PC-9 (cell line): ENCODE measurements around the gene HGS.

Experiments used
- CTCF ChIP-seq: fragments of 200-600 bp; sonication (generic); conservative IDR thresholded peaks from 2 replicates; pipeline ENCODE4 v1.6.1; 2017; ENCODE audit warnings: mixed run types, antibody characterized with exemption, mild to moderate bottlenecking, moderate library complexity
- EZH2 ChIP-seq: fragments of 200-600 bp; sonication (generic); IDR thresholded peaks from 2 replicates; pipeline ENCODE4 v1.8.0; 2017; ENCODE audit warnings: antibody characterized with exemption, low read depth

- TF ChIP-seq CTCF = no peak
- TF ChIP-seq EZH2 = no peak
Measured at GRCh38 chr17:81706757-81707624, 23.2 kb downstream of the HGS start.
